Measurements from ENCODE around the gene MVB12A.

The MVB12A gene

DNA sequence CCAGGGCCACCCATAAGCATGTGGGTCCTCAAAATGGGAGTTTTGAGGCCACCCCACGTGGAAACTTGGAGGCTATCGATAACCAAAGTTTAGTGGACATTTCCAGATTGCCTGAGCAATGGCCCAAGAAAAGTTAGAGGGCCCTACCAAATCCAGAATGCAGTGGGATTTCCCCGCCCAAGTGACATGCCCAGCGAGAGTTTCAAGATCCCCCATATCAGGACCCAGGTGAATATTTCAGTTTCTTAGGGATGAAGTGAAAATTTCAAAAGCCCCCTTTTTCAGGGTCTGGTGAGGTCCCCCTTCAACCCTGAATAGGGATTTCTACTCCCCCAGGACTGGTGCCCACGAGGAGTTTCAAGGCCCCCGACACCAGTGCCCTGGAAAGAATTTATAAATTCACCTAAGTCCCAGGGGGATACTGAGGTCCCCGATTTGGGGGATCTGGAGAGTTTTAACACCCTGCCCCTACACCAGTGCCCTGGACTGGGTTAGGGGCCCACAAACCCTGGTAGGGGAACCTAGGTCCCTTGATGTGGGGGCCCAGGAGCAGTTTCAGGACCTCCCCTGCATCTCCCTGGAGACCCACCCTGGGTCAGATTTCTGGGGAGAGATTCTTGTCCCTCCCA, 15.1 kb upstream of the MVB12A start:
- no peak for DNase-seq (ENCODE audit: low read depth in 2 of 2)

DNA sequence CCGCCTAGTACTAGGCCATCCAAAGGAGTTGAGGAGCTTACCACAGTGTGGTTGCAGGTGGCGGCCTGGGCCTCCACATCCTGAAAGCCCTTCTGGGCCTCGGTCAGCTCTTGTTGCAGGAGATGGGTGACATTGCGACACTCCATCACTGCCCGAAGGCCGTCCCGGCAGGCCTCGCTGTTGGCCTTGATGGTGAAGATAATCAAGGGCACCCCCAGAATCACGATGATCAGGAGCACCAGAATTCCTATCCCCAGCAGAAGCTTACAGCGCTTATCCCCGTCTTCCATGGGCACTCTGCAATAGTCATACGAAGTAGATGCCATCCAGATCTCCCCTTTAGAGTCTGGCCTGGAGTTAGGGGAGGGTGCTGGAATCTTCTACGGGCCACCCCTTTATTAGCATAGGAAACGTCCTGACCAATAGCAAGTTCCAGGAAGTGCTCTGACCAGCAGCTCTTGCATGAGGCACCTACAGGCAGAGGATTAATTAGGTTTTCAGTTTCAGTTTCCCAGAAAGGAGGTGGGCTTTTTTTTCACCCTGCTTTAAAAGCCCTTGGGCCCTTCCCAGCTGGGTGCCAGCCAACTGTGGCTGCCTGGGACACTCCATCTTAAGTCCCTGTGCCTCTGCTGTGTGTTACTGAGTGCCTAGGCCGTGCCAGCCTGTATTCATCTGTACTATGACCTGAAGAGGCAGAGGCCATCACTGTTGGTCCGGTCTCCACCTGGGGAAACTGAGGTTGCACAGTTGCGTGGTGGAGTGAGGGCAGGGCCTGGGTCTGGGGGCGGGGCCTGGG, 14.4 kb upstream of the MVB12A start, which contains the start of gene BST2:
Gene BST2 (minus strand): TSS at position 381 of the 796 bp plus-strand sequence. CDS start 55 bp downstream, at position 326.
- no peak for DNase-seq (ENCODE audit: low read depth in 2 of 2)

DNA sequence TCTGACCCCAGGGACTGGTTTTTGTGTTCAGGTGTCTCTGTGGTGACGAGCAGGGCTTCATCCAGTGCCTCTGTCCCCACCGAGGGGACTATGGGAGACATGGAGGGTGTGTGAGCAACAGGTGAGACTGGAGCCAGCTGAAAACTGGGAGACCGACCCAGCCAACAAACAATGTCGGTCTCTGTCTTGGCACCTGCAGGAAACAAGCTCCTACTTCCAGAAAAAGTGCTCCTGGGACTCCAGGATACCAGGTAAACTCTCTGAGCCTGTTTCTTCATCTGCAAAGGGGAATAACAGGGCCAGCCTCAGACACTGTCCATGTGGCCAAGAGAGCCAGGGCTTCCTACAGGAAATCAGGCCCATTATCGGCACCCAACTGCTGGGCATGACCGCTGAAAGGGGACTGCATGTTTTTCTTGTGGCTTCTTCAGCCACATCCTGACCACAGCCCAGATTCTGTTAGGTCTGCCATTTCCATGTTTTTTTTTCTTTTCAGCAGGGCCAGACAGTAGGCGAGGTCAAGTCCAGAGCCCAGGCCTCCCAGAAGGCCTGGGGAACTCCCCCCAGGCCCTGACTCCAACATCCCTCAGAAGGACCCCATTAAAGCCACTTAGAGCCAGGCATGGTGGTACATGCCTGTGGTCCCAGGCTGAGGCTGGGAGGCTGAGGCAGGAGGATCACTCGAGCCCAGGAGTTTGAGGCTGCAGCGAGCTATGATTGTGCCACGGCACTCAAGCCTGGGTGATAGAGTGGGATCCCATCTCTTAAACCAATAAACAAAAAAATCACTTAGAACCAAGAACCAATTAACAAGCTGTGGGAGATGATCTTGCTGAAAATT, 13.6 kb upstream of the MVB12A start:
- DNase-seq (ENCODE audit: low read depth in 2 of 2): no peak

DNA sequence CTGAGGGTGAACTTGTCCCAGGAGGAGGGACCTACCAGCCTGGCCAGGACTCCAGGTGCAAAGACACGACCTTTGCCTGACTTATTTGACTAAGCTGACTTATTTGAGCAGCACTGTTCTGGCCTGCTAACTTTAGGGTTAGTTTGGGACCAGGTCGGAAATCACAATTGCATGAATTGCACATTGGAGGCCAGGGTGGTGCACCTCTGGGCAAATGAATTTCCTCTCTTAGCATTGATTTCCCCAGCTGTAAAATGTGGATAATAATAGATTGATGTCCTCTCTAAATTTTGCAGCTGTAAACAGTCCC, 13.0 kb upstream of the MVB12A start:
- DNase-seq (ENCODE audit: low read depth in 2 of 2): no peak

DNA sequence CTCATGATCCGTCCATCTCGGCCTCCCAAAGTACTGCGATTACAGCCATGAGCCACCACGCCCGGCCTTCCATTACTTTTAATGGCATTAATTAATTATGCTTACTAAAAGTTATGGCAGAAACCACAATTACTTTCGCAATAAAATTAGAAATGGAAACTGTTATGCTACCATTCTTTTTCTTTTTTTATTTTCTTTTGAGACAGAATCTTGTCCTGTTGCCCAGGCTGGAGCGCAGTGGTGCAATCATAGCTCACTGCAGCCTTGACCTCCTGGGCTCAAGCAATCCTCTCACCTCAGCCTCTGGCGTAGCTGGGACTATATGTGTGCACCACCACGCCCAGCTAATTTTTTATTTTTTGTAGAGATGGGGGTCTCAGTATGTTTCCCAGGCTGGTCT, 9.9 kb upstream of the MVB12A start:
- DNase-seq (ENCODE audit: low read depth in 2 of 2): no peak

DNA sequence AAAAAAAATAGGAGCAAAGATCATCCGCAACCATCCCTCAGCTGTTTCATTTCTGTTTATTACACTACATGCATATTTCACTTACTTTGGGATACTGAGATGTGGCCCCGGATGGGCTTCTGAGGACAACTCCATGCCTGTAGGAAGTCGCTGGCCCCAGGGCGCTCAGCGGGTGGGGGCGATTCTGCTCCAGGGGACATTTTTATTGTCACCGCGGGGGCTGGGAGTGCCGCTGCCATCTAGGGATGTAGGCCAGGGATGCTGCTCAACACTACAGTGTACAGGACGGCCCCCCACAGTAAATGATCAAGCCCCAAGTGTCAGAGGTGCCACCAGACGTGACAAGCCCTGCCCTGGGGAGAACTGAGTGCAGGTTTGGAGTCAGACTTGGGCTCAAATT, 8.0 kb upstream of the MVB12A start:
- DNase-seq (ENCODE audit: low read depth in 2 of 2): no peak

DNA sequence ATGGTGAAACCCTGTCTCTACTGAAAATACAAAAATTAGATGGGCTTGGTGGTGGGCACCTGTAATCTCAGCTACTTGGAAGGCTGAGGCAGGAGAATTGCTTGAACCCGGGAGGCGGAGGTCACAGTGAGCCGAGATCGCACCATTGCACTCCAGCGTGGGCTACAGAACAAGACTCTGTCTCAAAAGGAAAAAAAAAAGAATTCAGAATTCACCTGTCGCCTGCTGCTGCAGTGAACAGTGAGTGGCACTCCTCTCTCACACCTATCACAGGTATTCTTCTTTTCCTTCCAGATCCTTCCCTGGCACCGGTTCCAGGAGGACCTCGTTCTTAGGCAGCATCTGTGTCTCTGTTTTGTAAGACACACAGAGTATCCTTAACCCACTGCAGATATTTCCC, 5.8 kb upstream of the MVB12A start:
- DNase-seq (ENCODE audit: low read depth in 2 of 2): no peak

DNA sequence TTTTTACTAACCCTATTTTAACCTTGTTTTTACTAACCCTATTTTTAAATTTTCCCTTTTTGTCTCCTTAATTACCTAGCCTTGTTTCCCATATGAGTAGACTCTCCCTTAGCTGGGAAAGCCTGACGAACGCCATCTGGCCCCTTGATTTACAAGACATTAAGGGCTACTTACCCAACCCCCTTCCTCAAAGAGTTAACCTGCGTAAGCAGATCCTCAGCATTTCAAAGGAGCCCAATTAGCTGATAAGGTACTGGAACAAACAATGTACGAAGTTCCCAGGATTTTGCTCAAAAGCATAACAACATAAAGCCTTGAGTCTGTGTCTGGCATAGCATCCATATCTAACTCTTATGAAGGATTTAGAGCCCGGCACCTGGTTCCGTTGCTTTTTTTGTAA, 4.7 kb upstream of the MVB12A start:
- no peak for DNase-seq (ENCODE audit: low read depth in 2 of 2)

DNA sequence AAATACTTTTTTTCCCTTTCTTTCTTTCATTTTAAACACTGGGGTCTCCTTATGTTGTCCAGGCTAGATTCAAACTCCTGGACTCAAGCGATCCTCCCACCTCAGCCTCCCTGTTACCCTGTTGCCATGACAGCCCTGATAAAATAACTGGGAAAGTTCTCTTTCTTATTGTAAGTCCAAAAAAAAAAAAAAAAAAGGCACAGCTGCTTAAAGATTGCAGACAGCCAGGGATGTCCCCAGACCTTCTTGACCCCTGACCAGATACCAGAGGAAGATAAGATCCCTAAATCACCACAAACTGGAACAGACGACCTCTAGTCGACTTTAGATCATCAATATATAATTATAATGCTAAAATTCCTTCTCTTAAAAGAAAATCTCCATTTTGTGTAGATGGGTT, 1.1 kb upstream of the MVB12A start:
- no peak for DNase-seq (ENCODE audit: low read depth in 2 of 2)

DNA sequence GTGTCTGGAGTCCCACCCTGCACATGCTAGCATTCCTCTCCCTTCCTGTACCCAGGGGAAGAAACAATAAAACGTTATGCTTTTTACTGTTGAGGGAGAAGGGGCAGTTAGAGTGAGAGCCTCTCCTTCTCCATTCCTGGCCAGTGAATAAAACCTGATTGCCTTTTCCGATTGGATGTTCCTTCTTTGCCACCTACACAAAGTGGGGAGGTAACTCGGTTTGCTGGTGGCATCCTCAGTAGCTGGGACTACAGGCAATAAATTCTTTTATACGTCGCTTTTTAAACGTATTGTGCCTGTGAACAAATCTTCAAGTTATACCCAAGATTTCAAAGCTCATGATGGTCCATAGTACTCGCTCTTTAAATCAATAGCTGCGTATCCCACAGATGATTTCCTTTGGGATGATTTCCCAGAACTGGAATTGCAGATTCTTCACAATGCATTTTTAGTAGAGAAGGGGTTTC, 660 bp upstream of the MVB12A start:
- DNase-seq (ENCODE audit: low read depth in 2 of 2): no peak

DNA sequence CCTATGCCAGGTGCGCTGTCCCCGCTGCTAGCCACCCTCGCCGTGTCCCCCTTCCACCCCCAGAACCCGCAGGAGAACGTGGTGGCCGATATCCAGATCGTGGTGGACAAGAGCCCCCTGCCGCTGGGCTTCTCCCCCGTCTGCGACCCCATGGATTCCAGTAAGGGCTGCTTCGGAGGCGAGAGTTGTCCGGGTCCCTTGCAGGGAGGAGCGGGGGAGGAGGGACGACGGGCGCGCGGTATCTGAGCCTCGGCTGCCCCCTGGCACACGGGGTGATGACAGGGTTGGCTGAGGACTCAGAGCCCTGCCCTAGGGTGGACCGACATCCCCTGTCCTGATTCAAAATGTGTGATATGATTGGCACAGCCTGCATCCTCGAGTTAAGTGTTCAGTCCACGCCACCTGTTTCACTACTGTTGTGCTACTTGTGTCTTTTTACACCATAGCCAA, 653 bp downstream of the MVB12A start:
- DNase-seq (ENCODE audit: low read depth in 2 of 2): no peak

DNA sequence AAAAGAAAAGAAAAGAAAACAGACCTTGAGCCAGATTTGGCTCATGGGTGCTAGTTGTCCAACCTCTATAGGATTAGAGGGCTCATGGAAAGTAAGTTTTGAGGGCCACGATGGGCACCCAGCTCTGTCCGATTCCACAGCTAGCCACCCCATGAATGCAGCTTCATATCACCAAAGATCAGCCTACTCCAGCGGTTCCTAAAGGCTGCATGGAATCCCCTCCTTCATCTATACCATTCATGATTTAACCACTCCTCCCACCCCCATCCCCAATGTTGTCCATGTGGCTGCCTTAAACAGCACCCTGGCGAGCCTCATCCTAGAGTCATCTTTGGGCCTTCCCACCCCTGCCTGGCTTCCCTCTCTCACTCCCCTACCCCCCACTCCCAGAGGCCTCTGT, 2.1 kb downstream of the MVB12A start:
- no peak for DNase-seq (ENCODE audit: low read depth in 2 of 2)

DNA sequence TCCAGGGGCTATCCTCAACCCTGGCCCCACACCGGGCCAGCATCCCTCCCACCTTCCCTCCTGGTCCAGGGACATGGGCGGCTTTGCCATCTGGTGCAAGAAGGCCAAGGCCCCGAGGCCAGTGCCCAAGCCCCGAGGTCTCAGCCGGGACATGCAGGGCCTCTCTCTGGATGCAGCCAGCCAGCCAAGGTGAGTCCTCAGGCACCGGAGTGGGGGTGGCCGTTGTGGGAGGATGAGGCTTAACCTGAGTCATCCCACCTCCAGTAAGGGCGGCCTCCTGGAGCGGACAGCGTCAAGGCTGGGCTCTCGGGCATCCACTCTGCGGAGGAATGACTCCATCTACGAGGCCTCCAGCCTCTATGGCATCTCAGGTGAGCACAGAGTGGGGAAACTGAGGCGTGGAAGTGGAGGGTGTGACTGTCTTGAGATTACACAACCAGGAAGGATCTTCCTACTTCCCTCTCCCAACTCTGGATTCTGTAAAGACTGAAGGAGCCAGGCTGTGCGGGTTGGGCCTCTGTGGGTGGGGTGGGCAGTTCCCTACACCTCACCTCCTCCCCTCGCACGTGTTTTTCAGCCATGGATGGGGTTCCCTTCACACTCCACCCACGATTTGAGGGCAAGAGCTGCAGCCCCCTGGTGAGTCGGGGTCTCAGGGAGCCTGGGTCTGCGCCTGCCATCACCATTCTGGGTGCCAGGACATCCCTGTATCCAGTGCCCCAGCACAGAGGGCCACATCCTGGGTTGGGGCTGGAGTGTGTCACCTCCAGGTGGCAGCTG, 3.8 kb downstream of the MVB12A start:
- DNase-seq (ENCODE audit: low read depth in 2 of 2): no peak

DNA sequence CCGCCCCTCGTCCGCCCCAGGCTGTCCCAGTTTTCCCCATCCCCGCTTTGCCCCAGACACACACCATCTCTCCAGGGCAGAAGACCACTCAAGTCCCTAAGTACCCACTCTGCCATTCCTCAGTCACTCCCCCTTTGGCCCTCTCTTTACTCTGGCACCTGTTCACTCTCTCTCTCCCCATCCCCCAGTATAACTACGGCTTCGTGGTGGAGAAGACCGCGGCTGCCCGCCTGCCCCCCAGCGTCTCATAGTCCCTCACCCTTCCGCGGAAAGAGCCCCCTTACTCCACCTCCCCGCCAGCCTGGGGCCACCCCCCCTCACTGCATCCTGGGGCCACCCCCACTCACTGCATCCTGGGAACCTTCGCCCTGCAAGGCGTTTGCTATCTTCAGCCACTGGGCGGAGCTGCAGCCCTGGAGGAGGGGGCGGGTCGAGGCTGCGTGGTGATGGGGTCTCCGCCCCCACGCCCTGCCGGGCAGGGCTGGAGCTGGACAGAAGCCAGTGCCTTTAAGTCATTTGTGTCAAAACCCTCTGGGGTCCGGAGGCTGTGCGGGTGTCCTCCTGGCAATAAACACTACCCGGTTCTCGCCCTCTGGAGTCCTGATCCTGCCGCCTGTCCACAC, 5.0 kb downstream of the MVB12A start:
- DNase-seq (ENCODE audit: low read depth in 2 of 2): no peak

DNA sequence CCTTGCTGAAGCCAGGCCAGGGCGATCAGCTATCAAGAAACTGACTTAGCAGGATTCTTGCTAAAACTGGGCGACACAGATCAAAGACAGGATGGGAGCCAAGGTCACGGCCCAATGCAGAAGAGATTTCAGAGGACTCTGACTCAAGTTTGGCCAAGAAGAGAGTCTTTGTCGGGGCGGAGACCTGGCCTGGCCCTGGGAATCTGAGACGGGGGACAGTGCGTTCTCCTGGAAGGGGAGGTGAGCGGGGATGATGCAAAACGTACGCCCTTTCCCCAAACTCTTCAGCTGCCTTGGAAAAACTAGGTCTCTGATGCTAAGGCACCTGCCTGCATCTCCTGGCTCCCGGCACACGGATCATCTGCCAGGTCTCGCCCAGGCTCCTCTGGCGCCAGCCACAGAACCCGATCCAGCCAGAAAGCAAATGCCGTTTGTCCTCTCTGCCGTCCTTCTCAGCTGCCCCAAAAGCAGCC, 9.8 kb downstream of the MVB12A start:
- DNase-seq (ENCODE audit: low read depth in 2 of 2): no peak

DNA sequence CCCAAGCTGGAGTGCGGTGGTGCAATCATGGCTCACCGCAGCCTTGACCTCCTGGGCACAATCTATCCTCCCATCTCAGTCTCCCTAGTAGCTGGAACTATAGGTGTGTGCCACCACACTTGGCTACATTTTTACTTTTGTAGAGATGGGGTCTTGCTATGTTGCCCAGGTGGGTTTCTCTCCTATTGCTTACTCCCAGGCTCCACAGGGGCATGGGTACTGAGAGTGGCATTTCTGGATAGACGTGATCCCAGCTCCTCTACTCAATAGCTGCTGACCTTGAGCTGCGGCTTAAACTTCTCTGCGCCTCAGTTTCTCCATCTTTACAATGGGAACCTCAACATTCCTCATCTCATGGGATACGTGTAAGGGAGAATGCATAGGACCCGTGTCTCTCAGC, 11.6 kb downstream of the MVB12A start:
- no peak for DNase-seq (ENCODE audit: low read depth in 2 of 2)

DNA sequence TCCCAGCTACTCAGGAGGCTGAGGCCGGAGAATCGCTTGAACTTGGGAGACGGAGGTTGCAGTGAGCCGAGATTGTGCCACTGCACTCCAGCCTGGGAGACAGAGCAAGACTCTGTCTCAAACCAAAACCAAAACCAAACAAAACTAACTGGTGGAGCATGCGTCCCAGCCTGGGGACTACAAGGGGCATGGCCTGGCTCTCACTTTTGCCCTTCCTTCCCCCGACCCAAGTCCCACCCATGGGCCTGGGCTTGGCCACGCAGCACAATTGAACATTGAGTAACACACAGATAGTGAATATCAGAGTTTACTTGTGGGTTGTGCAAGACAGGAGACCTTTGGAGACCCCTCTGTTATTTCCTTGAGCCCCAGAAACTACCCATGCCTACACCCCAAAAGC, 15.4 kb downstream of the MVB12A start:
- no peak for DNase-seq (ENCODE audit: low read depth in 2 of 2)

DNA sequence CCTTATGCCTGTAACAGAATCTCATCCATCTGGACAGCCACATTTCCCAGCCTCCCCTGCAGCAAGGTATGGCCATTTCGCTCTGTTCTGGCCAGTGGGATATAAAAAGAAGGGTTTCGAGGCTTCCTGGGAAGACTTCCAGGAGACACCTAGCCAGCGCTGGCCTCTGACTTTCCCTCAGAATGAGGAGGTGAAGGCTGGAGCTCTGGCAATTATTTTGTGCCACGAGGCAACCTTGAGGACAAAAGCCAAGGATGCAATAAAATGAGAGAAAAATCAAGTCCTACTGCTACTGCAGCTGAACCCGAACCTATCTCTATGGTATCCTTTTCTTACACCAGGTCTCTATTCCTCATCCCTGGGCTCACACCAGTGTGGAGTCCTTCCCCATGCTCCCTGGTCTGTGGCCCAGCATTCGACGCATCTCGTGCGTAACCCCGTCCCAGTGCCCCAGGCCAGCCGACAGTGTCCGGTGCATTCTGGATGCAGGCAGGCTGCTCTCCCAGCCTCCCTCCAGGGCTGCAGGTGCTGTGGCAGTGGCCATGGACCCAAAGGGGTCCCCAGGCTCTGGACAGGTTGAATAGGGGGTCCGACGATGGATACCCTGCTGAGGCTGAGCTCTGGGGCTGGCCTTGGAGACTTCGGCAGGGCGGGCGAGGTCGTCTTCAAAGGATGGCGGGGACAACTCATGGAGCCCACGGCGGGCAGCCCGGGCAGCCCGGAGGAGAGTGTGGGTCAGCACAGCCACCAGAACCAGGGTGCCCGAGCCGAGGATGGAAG, 16.4 kb downstream of the MVB12A start:
- DNase-seq (ENCODE audit: low read depth in 2 of 2): no peak

DNA sequence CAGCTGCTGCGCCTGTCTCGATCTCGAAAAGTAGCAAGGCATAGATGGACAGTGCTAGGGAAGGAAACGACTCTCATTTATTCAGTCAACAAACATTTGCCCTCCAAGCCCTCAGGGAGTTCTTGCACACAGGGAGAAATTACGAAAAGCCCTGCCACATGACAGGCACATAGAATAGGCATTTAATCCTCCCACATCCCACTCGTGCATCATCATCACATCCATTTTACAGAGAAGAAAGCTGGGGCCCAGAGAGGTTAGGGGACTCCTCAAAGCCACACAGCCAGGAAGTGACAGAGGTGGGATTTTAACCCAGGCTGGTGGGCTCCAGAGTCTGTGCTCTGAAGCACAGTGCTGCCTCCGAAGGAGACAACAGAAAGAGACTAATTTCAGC, 17.0 kb downstream of the MVB12A start:
- no peak for DNase-seq (ENCODE audit: low read depth in 2 of 2)

DNA sequence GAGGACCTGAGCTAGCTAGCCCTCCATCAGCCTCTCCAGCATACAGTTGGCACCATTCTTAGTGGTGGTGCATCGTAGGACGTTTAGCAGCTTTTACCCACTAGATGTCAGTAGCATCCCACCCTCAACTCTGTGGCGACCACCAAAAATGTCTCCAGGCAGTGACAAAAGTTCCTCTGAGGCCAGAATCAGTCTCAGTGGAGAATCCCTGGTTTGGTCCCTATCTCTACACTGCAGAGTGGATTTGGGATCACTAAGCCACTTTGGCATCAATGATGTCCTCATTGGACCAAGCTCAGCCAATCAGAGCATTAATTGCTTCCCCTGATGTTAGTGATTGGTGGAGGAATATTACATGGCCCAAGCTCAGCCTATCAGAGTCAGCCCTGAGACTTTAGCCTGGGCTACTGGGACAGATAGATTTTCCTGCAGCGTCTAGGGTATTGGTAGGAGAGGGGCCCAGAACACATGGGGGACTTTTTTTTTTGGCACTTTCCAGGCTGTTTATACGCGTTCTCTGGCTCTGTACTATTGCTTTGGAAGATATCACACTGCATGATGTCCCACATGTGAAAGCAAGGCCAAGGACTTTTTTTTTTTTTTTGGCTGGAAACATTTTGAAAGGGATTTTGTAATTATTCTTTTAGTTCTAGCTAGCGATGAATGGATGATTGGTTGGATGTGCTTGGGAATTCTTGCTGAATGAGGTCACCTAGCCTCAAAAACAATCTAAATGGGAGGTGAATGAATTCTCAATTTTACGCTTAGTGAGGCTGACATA, 21.6 kb downstream of the MVB12A start:
- DNase-seq (ENCODE audit: low read depth in 2 of 2): peak in 1 of 2 experiments; percentile 7
